GM21576 (cell line): Measurements from ENCODE around the gene JMJD6.
"Not testable (repeated sequence)": the region's sequence is repeated elsewhere in the genome, so short reads cannot be mapped to it uniquely, and the experiment has no call there.

Source experiments
- ATAC-seq: cut with Tn5 transposase; IDR thresholded peaks from one replicate; pipeline ENCODE4 v1.9.1; 2021; ENCODE audit warnings: mild to moderate bottlenecking, moderate library complexity; ENCODE audit not compliant: unreplicated experiment

Gene JMJD6

DNA sequence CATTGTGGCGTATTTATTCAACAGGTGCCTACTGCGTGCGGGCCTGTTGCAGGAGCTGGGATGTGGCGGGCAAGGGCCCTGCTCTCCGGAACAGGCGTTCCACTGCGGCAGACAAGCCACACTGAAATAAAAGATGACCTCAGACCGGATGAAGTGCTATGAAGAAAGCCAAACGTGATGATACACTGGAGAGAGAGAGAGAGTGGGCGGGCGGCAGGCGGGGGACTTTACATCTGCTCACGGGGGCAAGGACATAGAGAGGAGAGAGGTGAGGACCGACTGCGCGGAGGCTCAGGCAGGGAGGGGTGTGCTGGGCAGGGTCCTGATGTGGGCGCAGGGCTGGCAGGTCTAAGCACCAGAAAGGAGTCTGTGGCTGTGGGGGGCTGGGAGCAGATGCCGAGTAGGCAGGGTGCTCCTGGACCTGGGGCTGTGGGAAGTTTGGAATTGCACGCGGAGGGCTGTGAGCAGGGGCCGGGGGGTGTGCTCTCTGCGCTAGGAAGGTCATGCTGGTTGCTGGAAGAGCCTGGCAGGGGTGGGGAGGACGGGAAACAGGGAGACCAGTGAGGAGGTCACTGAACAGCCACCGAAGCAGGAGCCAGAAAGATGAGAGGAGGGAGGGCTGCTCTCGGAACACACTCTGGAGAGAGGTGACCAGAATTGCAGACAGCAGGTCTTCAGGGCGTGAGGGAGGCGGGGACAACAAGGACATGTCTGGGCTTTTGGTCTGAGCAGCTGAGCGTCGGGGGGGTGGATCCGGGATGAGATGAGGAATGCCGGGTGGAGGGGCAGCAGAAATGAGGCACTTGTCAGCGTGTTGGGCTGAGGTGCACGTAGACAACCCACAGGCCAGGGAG lies 25.6 kb downstream of the JMJD6 start:
- no peak for ATAC-seq

DNA sequence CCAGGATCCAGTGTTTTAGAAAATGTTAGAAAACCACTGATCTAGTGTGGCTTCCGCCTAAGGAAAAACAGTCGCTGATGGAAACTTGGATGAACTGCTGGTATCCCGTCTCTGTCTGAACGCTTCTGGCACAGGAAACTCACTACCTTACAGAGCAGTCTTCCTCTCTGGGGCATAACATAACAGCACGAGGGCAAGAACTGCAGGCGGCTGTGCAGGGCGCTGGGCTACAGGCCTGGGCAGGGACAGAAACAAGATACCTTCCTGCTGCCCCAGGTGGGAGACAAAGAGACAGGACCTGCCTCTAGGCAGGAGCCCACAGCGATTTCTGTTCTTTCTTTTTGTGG lies 26.2 kb downstream of the JMJD6 start:
- no peak for ATAC-seq

DNA sequence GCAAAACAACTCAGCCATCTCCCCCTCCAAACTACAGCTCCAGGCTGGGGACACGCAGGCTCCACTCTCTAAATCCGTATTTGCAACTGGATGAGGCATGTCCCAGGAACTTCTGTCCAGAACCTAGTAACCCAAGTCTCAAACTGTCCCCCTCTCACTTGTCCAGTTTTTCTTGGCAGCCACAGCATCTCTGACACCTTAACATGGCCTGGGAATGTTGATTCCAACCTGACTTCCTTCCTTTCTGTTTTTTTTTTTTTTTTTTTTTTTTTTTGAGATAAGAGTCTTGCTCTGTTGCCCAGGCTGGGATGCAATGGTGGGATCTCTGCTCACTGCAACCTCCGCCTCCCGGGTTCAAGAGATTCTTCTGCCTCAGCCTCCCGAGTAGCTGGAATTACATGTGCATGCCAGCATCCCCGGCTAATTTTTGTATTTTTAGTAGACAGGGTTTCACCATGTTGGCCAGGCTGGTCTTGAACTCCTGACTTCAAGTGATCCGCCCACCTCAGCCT lies 27.9 kb downstream of the JMJD6 start:
- not testable (repeated sequence) for ATAC-seq

DNA sequence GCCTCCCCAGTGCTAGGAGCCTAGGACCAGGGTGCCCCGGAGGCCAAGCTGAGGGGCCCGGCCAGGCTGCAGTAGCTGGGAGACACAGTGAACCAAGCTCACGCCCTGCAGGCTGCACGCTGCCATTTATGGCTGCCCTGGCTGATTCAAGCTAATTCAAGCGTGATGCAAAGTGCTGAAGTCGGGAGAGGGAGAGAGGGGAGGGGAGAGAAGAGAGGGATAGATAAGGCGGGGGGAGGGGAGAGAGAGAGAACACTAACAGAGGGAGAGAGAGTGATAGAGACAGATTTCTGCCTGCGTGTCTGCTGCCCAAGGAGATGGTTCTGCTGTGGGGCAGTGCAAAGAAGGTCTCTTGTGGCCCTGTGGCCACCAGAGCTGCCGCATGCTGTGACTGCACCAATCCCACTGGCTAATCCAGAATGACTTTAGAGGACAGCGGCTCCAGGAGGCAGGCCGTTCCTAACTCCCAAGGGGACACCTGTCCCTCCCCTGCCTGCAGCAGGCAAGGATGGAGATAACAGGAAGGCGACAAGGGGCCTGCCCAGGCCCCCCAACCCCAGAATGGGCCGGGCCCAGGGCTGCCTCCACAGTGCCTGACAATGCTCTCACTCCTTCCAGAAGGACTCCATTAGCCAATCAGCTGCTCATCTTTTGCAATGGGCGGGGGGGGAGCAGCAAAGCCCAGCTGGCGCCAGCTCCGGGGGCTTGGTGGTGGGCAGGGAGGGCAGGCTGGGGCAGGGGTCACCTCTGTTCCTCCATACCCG lies 28.5 kb downstream of the JMJD6 start:
- ATAC-seq: no peak

DNA sequence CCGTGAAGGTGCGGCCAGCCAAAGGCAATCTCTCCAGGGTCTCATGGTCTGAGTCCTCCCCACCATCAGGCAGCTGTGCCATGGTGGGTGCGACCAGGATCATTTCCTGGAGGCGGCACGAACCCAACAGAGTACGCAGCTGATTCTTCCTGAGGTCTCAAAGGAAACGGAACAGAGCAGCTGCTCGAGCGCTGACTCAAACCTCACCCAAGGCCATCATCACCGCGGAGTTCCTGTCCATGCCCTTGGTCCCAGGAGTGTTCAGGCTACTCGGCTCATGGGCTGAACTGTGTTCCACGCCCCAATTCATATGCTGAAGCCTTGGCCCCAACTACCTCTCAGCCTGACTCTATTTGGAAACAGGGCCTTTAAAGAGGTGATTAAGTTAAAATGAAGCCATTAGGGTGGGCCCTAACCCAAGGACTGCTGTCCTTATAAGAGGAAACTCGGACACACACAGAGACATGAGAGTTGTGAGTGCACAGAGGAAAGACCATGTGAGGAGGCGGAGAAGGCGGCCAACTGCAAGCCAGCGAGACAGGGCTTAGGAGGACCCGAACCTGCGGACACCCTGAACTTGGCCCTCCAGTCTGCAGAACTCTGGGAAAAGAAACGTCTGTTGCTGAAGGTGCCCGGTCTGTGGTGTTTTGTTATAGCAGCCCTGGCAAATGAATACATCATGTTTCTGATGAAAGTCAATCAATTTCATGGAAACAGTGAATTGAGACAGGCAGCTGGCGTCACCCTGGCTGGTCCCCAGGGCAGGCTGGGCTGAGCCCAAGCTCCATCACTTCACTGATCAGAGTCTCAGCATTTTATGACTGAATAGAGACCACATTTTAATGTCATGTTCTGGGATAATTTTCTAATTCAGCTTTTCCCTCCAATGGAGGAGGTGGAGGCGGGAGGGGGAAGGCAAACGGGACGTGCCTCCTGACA lies 29.4 kb downstream of the JMJD6 start:
- no peak for ATAC-seq

DNA sequence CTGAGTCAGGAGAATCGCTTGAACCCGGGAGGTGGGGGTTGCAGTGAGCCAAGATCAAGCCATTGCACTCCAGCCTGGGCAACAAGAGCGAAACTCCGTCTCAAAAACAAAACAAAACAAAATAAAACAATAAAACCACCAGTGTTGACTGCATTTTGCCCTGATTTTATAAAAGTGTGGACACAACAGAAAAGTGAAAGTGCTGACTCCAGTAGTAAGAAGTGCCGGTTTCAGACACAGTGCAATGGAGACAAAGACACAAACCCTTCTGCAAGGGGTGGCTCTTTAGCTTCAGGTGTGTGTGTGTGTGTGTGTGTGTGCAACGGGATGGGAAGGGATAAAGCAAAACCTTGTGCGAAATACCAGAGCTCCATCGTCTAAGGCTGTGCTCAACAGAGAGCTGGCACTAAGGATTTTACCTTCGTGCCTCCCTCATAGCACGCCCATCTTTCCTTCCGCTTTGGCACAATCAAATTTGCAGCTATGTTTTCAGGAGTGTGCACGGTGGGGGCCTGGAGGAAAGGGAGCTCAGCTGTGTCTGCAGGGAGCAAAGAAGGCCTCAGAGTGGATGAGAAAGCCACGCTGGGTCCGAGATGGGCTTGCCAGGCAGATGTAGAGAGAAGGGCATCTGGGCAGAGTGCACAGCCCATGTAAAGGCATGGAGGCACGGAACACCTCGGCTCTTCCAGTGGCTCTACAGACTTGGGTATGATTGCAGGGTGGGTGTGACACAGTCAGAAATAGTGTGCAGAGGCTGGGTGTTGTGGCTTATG lies 31.2 kb downstream of the JMJD6 start:
- no peak for ATAC-seq

DNA sequence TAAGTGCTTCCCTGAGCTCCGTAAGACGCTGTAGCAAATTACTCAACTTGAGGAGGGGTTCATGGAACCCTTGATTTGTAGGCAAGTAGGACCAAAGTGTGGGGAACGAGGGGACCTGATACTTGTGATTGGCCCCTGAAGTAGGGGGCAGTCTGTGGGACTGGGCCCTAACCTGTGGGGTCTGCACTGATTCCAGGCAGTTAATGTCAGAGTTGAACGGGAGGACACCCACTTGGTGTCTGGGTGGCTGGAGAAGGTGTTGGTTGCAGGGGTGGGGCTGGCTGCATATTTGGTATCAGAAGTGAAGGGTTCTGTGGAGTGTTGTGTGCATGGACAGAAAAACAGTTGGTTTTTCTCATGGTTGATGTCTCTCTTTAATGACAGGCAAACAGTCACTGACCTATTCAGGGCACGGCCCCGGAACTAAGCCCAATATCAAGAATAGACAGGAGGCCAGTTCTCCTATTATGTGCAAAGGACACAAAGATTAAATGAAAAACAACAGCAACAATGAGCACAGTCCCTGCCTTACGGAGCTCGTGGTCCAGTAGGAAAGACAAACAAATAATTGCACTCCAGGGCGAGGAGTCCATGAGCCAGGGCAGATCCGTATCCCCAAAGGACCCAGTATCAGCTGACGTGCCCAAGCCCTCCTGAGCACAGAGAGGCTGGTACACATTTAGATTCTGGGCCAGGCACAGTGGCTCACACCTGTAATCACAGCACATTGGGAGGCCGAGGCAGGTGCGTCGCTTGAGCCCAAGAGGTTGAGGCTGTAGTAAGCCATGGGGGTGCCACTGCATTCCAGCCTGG lies 34.8 kb downstream of the JMJD6 start:
- ATAC-seq: no peak

DNA sequence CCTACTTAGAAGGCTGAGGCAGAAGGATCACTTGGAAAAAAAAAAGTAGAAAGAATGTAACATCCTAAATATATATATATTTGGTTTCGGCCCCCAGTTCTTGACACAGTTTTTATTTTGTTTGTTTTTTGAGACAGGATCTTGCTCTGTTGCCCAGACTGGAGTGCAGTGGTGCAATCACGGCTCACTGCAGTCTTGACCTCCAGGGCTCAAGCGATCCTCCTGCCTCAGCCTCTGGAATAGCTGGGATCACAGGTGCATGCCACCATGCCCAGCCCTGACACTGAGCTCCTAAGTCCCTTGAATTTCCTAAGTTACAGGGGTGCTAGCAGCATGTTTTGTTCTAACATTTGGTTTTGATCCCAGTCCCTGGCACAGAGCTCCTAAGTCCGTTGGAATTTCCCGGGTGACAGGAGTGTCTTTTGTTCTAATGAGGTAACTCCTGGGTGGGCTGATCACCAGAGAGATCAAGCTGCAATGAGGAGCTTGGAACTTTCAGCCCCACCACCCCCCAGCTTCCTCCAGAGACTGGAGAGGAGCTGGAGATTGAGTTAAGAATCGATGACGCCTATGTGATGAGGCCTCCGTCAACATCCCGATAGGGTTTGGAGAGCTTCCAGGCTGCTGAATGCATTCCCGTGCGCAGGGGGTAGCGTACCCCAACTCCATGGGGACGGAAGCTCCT lies 35.7 kb downstream of the JMJD6 start:
- no peak for ATAC-seq

DNA sequence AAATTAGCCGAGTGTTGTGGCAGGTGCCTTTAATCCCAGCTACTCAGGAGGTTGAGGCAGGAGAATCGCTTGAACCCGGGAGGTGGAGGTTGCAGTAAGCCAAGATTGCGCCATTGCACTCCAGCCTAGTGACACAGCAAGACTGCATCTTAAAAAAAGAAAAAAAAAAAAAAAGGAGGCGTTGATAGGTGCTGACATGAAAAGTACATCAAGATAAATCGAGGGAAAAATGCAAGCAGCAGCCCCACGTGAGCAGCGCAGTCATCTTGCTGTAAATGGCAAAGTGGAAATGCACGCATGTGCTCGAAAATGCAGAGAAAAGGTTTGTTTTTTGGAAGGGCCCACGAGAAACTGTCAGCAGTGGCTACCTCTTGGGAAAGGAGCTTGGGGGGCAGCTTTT lies 36.5 kb downstream of the JMJD6 start:
- no peak for ATAC-seq

DNA sequence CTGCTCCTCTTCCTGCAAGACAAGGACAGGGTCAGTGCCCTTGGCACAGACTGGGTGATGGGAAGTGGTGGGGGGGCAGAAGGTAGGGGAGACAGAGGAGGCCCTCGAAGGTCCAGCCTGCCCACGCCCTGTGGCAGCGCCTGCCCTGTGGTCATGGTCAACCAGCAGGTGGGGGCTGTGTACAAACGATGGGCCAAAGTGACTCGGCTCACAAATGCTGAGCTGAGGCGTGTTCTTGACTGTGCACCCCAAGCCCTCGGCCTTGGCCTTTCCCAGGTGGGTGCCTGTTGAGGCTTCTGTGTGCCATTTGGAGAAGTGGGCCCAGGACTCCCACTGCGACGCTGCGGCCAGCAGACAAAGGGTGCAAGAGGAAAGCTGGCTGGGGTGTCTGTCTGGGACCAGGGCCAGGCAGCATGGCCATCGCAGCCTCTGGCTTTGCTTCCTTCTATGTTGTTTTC lies 38.2 kb downstream of the JMJD6 start:
- no peak for ATAC-seq

DNA sequence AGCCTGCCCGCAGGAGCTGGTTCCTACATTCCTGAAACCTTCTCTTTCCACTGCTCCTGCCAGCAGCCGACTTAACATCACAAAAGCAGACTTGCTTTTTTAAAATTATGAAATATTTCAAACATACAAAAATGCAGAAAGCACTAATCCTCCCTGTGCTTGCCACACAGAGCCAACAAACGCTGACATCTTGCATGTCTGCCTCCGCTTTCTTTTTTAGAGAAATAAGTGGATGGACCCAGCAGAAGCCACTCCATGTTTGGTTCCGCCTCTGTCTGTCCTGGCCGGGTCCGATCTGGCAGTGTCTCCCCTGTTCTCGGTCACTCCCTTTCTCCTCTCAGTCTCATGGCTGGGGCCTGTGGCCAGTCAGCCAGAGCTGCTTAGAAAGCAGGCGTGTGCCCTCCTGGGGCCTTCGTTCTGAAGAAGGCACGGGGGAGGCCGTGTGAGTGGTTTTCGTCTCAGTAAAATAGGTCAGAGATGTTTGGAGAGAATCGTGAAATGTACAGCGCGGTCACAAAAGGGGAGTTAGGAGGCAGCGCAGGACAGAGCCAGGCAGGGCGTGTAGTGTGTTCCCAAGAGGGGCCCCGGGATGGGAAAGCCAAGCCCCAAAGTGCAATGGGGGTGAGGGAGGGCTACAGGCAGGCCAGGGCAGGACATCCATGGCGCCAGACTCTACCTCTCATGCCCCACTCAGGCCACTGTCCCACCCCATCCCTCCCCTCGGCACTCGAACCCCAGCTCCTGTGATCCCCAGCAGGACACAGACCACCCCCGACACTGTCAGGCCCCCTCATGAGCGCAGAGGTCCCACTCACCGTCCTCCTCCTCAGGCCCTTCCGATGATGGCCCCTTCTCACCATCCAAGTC lies 38.9 kb downstream of the JMJD6 start:
- ATAC-seq: no peak

DNA sequence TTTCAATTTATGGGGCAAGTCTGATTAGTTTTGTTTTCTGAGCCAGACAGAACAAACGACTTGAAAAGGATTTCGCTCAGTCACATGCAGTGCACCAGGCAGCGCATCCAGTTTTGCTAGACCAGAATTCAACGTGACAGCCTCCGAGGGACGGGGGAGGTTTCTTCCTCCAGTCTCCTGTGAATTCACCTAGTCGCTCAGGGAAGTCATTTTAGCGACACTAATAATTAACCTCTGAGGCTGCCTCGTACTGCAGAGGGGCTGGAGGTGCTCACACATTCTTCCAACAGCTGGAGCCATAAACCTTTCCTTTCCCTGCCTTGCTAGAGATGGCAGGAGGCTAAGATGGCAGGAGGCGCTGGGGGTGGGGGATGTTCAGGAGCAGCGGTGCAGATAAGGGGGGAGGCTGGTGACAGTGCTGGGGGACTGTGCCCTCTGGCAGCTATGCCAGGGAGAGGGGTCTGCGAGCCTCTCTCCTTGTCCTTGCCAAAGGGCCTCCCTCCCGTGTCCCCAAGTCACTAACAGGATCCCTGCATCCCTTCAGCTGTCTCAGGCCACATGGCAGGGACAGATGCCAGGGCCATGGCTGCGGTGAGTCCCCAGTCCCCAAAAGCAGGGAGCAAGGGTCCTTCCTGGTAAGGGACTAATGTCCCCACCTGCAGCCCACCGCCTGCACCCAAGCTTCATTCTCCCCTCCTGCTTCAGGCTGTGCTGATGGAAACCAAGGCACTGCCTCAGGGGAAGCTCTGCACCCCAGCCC lies 39.7 kb downstream of the JMJD6 start:
- ATAC-seq: no peak

DNA sequence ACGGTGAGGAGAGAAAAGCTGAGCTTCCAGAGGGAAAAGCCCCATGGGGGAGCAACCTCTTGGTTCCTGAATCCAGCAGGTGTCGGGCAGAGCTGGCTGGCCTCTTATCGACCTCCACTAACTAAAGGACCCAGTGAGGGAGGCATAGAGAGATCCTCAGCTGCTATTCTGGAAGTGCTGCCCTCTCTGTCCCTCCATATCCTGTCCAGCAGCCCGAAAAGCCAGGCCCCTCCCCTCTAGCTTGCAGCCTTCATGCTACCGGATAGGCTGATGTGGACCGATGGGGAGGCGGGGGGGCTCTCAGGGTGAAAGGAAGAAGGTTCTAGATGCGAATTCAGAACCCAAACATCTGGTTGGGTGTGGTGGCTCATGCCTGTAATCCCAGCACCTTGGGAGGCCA lies 40.6 kb downstream of the JMJD6 start:
- ATAC-seq: no peak

DNA sequence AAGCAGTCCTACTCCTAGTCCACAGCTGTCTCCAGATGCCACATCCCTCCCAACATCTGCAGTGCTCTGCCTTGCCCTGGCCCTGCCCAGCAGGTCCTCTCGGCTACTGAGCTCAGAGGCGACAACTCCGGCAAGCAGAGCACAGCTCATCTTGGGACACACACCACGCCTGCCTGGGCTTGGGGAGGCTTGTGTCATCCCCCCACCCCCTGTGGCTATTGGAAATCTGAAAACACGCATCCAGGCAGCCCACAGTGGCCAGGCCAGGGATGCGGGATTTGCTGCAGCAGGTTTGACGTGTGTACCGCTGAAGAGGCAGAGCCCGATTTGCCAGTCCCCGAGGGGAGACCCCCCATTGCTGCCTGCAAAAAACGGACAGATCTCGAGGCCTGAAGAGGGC lies 41.0 kb downstream of the JMJD6 start:
- no peak for ATAC-seq

DNA sequence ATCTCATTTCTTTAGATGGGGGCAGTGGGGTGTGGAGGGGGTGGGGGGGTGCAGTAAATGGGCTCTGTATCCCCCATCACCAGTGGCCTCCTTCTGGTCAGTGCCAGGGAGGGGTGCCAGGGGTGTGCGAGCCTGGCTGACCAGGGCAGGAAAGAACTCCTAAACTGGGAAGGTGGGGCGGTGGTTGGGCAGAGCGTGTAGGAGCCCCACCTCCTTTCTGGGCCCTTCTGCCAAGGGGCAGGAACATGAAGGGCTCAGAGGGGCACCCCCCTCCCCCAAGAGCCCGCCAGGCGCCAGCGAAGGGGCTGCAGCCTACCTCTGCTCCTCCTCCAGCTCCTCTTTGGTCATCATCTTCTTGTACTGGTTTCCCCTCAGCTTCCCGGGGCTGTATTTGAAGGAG lies 41.6 kb downstream of the JMJD6 start:
- no peak for ATAC-seq

DNA sequence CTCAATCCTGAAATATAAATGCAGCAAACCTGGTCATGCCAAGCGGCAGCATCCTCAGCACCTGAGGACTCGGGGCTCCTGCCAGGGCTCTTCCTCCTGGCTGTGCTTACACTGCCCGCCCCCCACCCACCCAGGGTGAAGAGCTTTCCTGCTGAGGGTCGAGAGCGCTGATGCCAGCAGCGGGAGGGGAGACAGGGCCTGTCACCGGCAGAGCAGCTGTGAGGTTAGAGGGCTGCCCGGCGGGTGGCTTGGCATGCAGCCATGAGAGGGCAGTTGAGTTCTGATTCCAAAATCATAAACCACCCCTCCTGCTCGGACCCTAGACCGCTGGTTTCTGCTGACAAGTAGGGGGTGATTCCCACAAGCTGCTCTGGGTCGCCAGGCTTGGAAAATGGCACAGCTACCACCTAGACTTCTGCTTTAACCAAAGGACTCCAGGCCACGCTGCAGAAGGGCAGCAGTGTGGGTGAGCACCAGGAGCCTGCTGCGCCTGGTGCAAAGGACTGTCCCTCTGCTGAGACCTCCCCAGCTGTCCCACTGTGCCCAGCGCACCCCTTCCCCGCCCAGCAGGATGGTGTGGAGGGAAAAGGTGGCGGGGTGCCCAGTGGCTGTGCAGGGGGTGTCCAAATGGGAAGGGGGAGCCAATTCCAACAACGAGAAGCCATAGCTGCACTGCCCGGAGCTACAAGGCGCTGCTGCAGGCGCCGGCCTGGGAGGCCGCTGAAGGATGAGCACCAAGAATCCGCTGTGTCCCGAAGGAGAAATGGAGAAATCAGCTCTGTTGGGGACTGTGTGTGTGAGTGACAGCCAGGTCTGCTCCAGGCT lies 42.3 kb downstream of the JMJD6 start:
- ATAC-seq: no peak
